ENCODE measurements around the gene HSPA14. TPM values are rescaled to one million over a fixed set of nuclear protein-coding genes. Genes with fewer than 3 reads are reported as not detected.

The HSPA14 gene
- total and polyA plus RNA-seq, 2 of the 8 experiments (the other 6 are each of a cell fraction or from before 2014, with no cell fraction given): 20.5 to 36.4 TPM

DNA sequence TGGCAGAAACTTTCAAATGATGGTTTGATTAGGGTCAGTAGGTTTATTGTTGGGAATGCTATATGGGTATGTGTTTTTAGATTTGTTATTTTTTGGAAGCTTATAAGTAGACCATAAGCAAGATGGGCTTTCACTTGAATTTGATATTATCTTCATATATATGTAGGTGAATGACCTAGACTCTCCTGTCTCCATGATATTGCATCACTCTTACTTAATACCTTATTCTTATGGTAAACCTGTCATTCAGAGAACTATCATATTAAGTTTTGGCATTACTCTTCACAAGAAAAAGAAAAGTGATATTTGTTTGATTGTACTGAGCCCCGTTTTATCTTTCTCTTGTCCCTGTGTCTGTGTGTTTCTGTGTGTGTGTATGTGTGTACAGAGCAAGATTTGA, 17.3 kb downstream of the HSPA14 start:
- Histone ChIP-seq H4K8ac (ENCODE audit: extremely low read depth, insufficient read depth, low read length) (no peak overlapping the region), H3K4me2 (ENCODE audit: insufficient read depth in 1 of 2, low read depth in 2 of 2, low read length in 2 of 2) (no peak overlapping the region), H3K36me3 (ENCODE audit: control insufficient read depth in 2 of 4, insufficient read depth in 4 of 4, low read length in 3 of 4) (peaks cover 0 to 34% (median 3%) of the 10 kb centered on the region in 4 experiments; a peak in 6 of 8 replicates), H3K18ac (ENCODE audit: extremely low read depth, low read length) (no peak overlapping the region), H3K27ac (ENCODE audit: low read depth, low read length) (no peak overlapping the region), H3K9me3 (ENCODE audit: insufficient read depth in 2 of 2, low read depth in 1 of 2, low read length in 1 of 2) (no peaks in the 10 kb centered on the region), H2AFZ (ENCODE audit: low read length) (no peak overlapping the region), H2BK5ac (ENCODE audit: low read depth, low read length) (no peak overlapping the region), H2BK20ac (ENCODE audit: low read length) (no peak overlapping the region), H2BK12ac (ENCODE audit: low read depth, low read length) (no peak overlapping the region), H3K23ac (ENCODE audit: insufficient read length) (no peak overlapping the region), H3K4me3 (ENCODE audit: extremely low read depth in 1 of 4, insufficient read depth in 2 of 4, low read depth in 3 of 4, low read length in 4 of 4) (no peak overlapping the region), H3K4me1 (replicated peaks in 1 of 4; ENCODE audit: control insufficient read depth in 3 of 4, insufficient read depth in 4 of 4, low read length in 3 of 4) (no peaks in the 10 kb centered on the region), H4K5ac (ENCODE audit: insufficient read length, low read depth, low read length) (no peak overlapping the region), H4K20me1 (replicated peaks in 1 of 2; ENCODE audit: control insufficient read depth in 1 of 2, insufficient read depth in 2 of 2, low read length in 2 of 2) (peaks cover 0 to 3% of the 10 kb centered on the region in 2 experiments), H4K91ac (replicated peaks; ENCODE audit: insufficient read length, low read length) (no peak overlapping the region), H3K56ac (replicated peaks; ENCODE audit: insufficient read length, low read depth, low read length) (no peak overlapping the region), H3K23me2 (ENCODE audit: low read depth, low read length) (no peaks in the 10 kb centered on the region), H2BK15ac (ENCODE audit: low read length) (no peak overlapping the region), H3K4ac (replicated peaks; ENCODE audit: insufficient read length, low read depth, low read length) (no peak overlapping the region), H2BK120ac (replicated peaks; ENCODE audit: low read depth, low read length) (no peak overlapping the region), H3K79me1 (ENCODE audit: low read depth, low read length) (no peaks in the 10 kb centered on the region), H3K27me3 (replicated peaks in 1 of 4; ENCODE audit: control insufficient read depth in 3 of 4, extremely low read depth in 1 of 4, insufficient read depth in 3 of 4, low read length in 3 of 4) (no peaks in the 10 kb centered on the region), H3K79me2 (ENCODE audit: control insufficient read depth in 1 of 2, insufficient read depth in 2 of 2, low read length in 2 of 2) (no peaks in the 10 kb centered on the region), H2AK5ac (ENCODE audit: low read depth, low read length) (no peak overlapping the region), H3K14ac (ENCODE audit: insufficient read length) (no peak overlapping the region), H3K9ac (replicated peaks in 1 of 4; ENCODE audit: extremely low read depth in 1 of 4, low read depth in 3 of 4, low read length in 3 of 4) (no peak overlapping the region)
- WGBS, 2 experiments (ENCODE audit: extremely low coverage in 1 of 2, insufficient coverage in 1 of 2, insufficient read length in 1 of 2, insufficient replicate concordance in 2 of 2, low coverage in 1 of 2, low lambda C conversion rate in 2 of 2, missing lambda C conversion rate in 1 of 2): 94% methylated on average over 1 of the region's 1 CpG; no CpG with 5 or more reads in 1 of the 2 experiments
- FAIRE-seq: no peak
- TF ChIP-seq BCL11A (IDR thresholded peaks at IDR 0.05; ENCODE audit: low read depth in 2 of 2, low read length in 2 of 2) (no peak), RFX5 (IDR thresholded peaks at IDR 0.05; ENCODE audit: borderline replicate concordance, low read depth, low read length) (no peak), RAD21 (IDR thresholded peaks at IDR 0.05 in 1 of 2, conservative IDR thresholded peaks at IDR 0.05 in 1 of 2; ENCODE audit: low read depth in 2 of 2, low read length in 2 of 2) (no peak), RNF2 (IDR thresholded peaks at IDR 0.05; ENCODE audit: borderline replicate concordance, low read depth, low read length, missing control alignments, poor library complexity, severe bottlenecking) (no peak), RXRA (IDR thresholded peaks at IDR 0.05; ENCODE audit: insufficient read depth, low read depth, low read length) (no peak), HDAC2 (IDR thresholded peaks at IDR 0.05; ENCODE audit: borderline replicate concordance in 1 of 2, low read depth in 2 of 2, low read length in 2 of 2) (no peak), CEBPB (IDR thresholded peaks at IDR 0.05; ENCODE audit: low read depth, low read length) (no peak), NANOG (IDR thresholded peaks at IDR 0.05; ENCODE audit: insufficient read depth, low read depth, low read length, poor library complexity, severe bottlenecking) (no peak), ASH2L (IDR thresholded peaks at IDR 0.05; ENCODE audit: low read length) (no peak), EGR1 (IDR thresholded peaks at IDR 0.05; ENCODE audit: borderline replicate concordance, low read depth, low read length) (no peak), TBP (IDR thresholded peaks at IDR 0.05; ENCODE audit: low read depth, low read length) (no peak), RBBP5 (IDR thresholded peaks at IDR 0.05; ENCODE audit: borderline replicate concordance, low read depth, low read length) (no peak)
- DNase-seq (ENCODE audit: low read depth in 1 of 2, low spot score in 2 of 2): no peak
- ChIA-PET POLR2A (ENCODE audit: partially characterized antibody) (no interaction called here), CTCF (ENCODE audit: partially characterized antibody) (no interaction called here)

Data from H1 (cell line).